Naive thymus-derived CD4-positive, alpha-beta T cell (primary cell): ENCODE data around the gene GIPC3. TPM values are rescaled to one million over a fixed set of nuclear protein-coding genes. Genes with fewer than 3 reads are reported as not detected.

ENCODE experiments used
- ATAC-seq: fragments of 150-1000 bp; cut with Tn5 transposase; 2 replicates; pipeline ENCODE4 v1.10.0; 2021; ENCODE audit warnings: mild to moderate bottlenecking, moderate library complexity
- CTCF ChIA-PET: fragments of 350-600 bp; sonication (Branson Sonifier 250); formaldehyde crosslinking; loops from one replicate; lab custom pipeline; 2021; ENCODE audit warnings: antibody characterized with exemption; lab: Charles Lee
- POLR2A ChIA-PET: fragments of 350-600 bp; sonication (Branson Sonifier 250); formaldehyde crosslinking; loops from one replicate; lab custom pipeline; 2021; ENCODE audit warnings: antibody characterized with exemption, inconsistent platforms; lab: Charles Lee
- DNase-seq, 9 donors: peaks; one replicate each; pipeline versions ENCODE4 v3.0.0 to v3.0.0-alpha.2; 2020 to 2022; ENCODE audit warnings: mixed read lengths in 1 of 9
- H3K27ac ChIP-seq: one replicate; pipeline ENCODE4 v1.7.0; 2013; ENCODE audit warnings: mild to moderate bottlenecking, low read depth, low read length, moderate library complexity
- H3K27me3 ChIP-seq, 2 donors: one replicate each; pipeline ENCODE4 v1.7.0; 2013; ENCODE audit warnings: low read length in 2 of 2, mild to moderate bottlenecking in 2 of 2, moderate library complexity in 2 of 2; ENCODE audit not compliant: control insufficient read depth in 2 of 2, insufficient read depth in 2 of 2
- H3K36me3 ChIP-seq, 3 experiments: 1 replicate in 2 of 3; 2 replicates in 1 of 3; pipeline ENCODE4 v1.7.0; 2013; ENCODE audit warnings: low read length in 3 of 3, mild to moderate bottlenecking in 3 of 3, moderate library complexity in 1 of 3; ENCODE audit not compliant: insufficient read depth in 3 of 3, control insufficient read depth in 2 of 3
- H3K4me1 ChIP-seq, 2 donors: one replicate each; pipeline ENCODE4 v1.7.0; 2013; ENCODE audit warnings: low read length in 2 of 2, mild to moderate bottlenecking in 2 of 2, moderate library complexity in 1 of 2; ENCODE audit not compliant: control insufficient read depth in 2 of 2, insufficient read depth in 2 of 2
- H3K4me3 ChIP-seq: 2 replicates; pipeline ENCODE4 v1.7.0; 2013; ENCODE audit warnings: mild to moderate bottlenecking, low read length
- H3K9me3 ChIP-seq, 3 experiments: 1 replicate in 2 of 3; 2 replicates in 1 of 3; pipeline ENCODE4 v1.7.0; 2013; ENCODE audit warnings: low read length in 3 of 3; ENCODE audit not compliant: control insufficient read depth in 2 of 3
- H3K27ac Mint-ChIP-seq, 9 donors: one replicate each; pipeline ENCODE4 v1.8.0; 2020 to 2022; ENCODE audit warnings: mixed read lengths in 9 of 9, mild to moderate bottlenecking in 8 of 9, moderate library complexity in 5 of 9, inconsistent platforms in 2 of 9
- H3K27me3 Mint-ChIP-seq, 5 donors: one replicate each; pipeline ENCODE4 v1.8.0; 2021 to 2022; ENCODE audit warnings: mixed read lengths in 5 of 5, mild to moderate bottlenecking in 1 of 5
- H3K36me3 Mint-ChIP-seq, 5 donors: one replicate each; pipeline ENCODE4 v1.8.0; 2020 to 2022; ENCODE audit warnings: mixed read lengths in 5 of 5, mild to moderate bottlenecking in 3 of 5, inconsistent platforms in 1 of 5
- H3K4me1 Mint-ChIP-seq, 7 donors: one replicate each; pipeline ENCODE4 v1.8.0; 2020 to 2022; ENCODE audit warnings: mixed read lengths in 7 of 7, mild to moderate bottlenecking in 3 of 7, inconsistent platforms in 1 of 7
- H3K4me3 Mint-ChIP-seq, 10 donors: one replicate each; pipeline ENCODE4 v1.8.0; 2020 to 2022; ENCODE audit warnings: mild to moderate bottlenecking in 10 of 10, mixed read lengths in 10 of 10, moderate library complexity in 6 of 10, inconsistent platforms in 2 of 10
- H3K9me3 Mint-ChIP-seq, 11 donors: one replicate each; pipeline ENCODE4 v1.8.0; 2020 to 2022; ENCODE audit warnings: mixed read lengths in 11 of 11, mild to moderate bottlenecking in 4 of 11, inconsistent platforms in 1 of 11, moderate library complexity in 1 of 11
- intact Hi-C, 2 donors: fragments of 100-400 bp; cut with micrococcal nuclease; formaldehyde crosslinking; loops; one replicate each; pipeline ENCODE4 v1.15.1; 2023
- polyA plus RNA-seq, 2 donors: library from polyadenylated mRNA; unstranded; fragments of 300-500 nt; fragmentation: Illumina TruSeq; gene quantifications; one replicate each; pipeline ENCODE4 v1.2.3, GENCODE V29; 2021
- total RNA-seq, 6 experiments: library from RNA in 5 of 6; stranded (reverse) in 5 of 6; gene quantifications; 1 replicate in 5 of 6; 2 replicates in 1 of 6; pipeline ENCODE4 v1.2.3 and lab custom pipeline; 2021 to 2026

GIPC3 gene
- total RNA-seq (1 to 10 TPM in 4 of 5 experiments, under 1 TPM in 1; 0.85 to 3.3 (median 2.9) TPM), polyA plus RNA-seq (1 to 10 TPM; 1.3 to 1.5 TPM), total RNA-seq (lab: John Stamatoyannopoulos, UW) (8.9 reads per million, percentile 33 among the genes with 10 or more reads in this experiment)

DNA sequence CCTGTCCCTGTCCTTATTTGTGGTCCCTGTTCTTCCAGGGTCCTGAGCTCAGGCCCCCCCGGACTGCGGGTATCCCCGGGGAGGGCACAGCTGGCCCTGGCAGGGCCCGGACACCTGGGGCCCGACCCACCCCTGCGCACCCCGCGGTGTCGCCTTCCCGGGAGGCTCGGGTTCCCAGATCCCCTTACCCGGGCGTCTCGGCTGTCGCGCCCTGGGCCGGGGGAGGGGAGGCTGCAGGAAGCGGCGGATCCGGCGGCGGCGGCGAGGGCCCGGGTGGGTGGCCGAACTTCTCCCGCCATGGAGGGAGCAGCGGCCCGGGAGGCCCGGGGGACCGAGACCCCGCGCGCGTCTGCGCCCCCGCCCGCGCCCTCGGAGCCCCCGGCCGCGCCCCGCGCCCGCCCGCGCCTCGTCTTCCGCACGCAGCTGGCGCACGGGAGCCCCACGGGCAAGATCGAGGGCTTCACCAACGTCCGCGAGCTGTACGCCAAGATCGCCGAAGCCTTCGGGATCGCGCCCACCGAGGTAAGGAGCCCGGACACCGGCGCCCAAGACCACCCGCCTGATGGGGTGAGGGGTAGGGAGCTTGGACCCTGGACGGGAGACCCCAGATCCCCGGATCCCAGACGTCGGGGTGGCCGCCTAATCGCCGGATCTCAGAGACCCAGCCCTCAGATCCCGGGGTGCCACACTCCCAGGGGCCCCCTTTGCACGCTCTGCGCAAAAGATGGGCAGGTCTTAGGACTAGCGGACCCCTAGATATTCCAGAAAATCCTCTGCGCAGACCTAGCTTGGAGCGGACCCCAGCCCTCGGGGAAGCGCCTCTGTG is at the start of gene GIPC3:
GIPC3 (plus strand) TSS at position 178 of the 826 bp plus-strand sequence; CDS start at position 298, 120 bp downstream.
- H3K27me3 Mint-ChIP-seq: peaks cover 0 to 6% (median 0%) of the 10 kb centered on the region in 5 donors
- peak within 1 kb of the TSS; percentile 54 for H3K4me3 ChIP-seq
- H3K4me1 Mint-ChIP-seq: no peaks in the 10 kb centered on the region
- no peaks in the 10 kb centered on the region for H3K27me3 ChIP-seq
- H3K9me3 Mint-ChIP-seq: peaks cover 0 to 3% (median 0%) of the 10 kb centered on the region in 11 donors
- no peaks in the 10 kb centered on the region for H3K36me3 ChIP-seq
- H3K27ac Mint-ChIP-seq: no peak within 1 kb of the TSS
- peak within 1 kb of the TSS in 8 of 10 donors; percentile 27 to 74 (median 68) for H3K4me3 Mint-ChIP-seq
- CTCF ChIA-PET: interaction anchor here (0.8 to 2.7 kb wide), 6 partner anchors 19 to 41 kb away, joined by 3 to 9 read pairs (median 5); partner anchors contain the start of gene MFSD12
- no peak for ATAC-seq
- peak within 1 kb of the TSS; percentile 31 for H3K27ac ChIP-seq
- H3K9me3 ChIP-seq: no peaks in the 10 kb centered on the region
- peaks cover 0 to 6% of the 10 kb centered on the region in 2 donors for H3K4me1 ChIP-seq
- H3K36me3 Mint-ChIP-seq: no peaks in the 10 kb centered on the region
- intact Hi-C loops: loop anchor here in 1 of 2 donors (1.0 to 2.0 kb wide), 6 partner anchors 13 to 121 kb away; partner anchors contain the start of genes CACTIN and HMG20B
- DNase-seq: peak in 2 of 9 donors; percentile 9 to 25
- POLR2A ChIA-PET: interaction anchor here (0.6 to 2.6 kb wide), 8 partner anchors 10 to 83 kb away, joined by 3 to 9 read pairs (median 4); no protein-coding TSS in a partner anchor

DNA sequence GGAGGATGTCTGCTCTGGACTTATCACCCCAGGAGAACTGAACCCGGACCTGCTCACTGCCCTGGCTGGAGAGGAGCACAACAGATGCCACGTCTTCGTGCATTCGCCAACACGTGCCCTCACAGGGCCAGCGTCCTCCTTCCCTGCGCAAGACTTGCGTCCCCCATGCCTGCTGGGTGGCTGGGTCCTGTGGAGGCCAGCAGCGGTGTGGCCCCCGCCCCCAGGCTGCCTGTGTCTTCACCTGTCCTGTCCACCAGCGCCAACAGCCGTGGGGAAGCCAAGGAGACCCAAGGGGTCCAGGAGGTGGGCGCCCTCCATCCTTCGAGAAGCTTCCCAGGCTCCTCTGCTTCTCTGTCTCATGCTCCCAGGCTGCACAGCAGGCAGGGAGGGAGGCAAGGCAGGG is 49.7 kb upstream of the GIPC3 start:
- no peak overlapping the region for H3K27ac ChIP-seq
- Mint-ChIP-seq H3K27me3 (no peaks in the 10 kb centered on the region), H3K9me3 (peaks cover 0 to 2% (median 0%) of the 10 kb centered on the region in 11 donors), H3K4me1 (peaks cover 0 to 2% (median 0%) of the 10 kb centered on the region in 7 donors), H3K4me3 (no peak overlapping the region), H3K27ac (no peak overlapping the region), H3K36me3 (peaks cover 4 to 22% (median 7%) of the 10 kb centered on the region in 5 donors)
- H3K36me3 ChIP-seq: peaks cover 0 to 70% (median 0%) of the 10 kb centered on the region in 3 experiments
- H3K9me3 ChIP-seq: no peaks in the 10 kb centered on the region
- no peaks in the 10 kb centered on the region for H3K27me3 ChIP-seq
- H3K4me1 ChIP-seq: no peaks in the 10 kb centered on the region
- intact Hi-C loops: no loop called here
- ATAC-seq (no peak), DNase-seq (no peak)
- CTCF ChIA-PET: no interaction called here
- no peak overlapping the region for H3K4me3 ChIP-seq
- POLR2A ChIA-PET: no interaction called here

- Mint-ChIP-seq H3K4me3 (no peak overlapping the region), H3K9me3 (peaks cover 0 to 2% (median 0%) of the 10 kb centered on the region in 11 donors), H3K27ac (peak overlapping the region in 2 of 9 donors; percentile 52 to 63), H3K36me3 (peaks cover 4 to 22% (median 7%) of the 10 kb centered on the region in 5 donors), H3K27me3 (no peaks in the 10 kb centered on the region), H3K4me1 (peaks cover 0 to 2% (median 0%) of the 10 kb centered on the region in 7 donors)
- H3K4me3 ChIP-seq: no peak overlapping the region
- H3K4me1 ChIP-seq: no peaks in the 10 kb centered on the region
- CTCF ChIA-PET: no interaction called here
- H3K9me3 ChIP-seq: no peaks in the 10 kb centered on the region
- ATAC-seq (no peak), DNase-seq (no peak)
- H3K27me3 ChIP-seq: no peaks in the 10 kb centered on the region
- no peak overlapping the region for H3K27ac ChIP-seq
- intact Hi-C loops: no loop called here
- POLR2A ChIA-PET: no interaction called here
- H3K36me3 ChIP-seq: peaks cover 0 to 65% (median 0%) of the 10 kb centered on the region in 3 experiments
Observed at GRCh38 chr19:3535981-3536380, 49.3 kb upstream of the GIPC3 start.

- Histone ChIP-seq H3K4me1 (no peaks in the 10 kb centered on the region), H3K27ac (no peak overlapping the region), H3K4me3 (no peak overlapping the region), H3K27me3 (no peaks in the 10 kb centered on the region), H3K36me3 (peaks cover 0 to 60% (median 0%) of the 10 kb centered on the region in 3 experiments), H3K9me3 (no peaks in the 10 kb centered on the region)
- ATAC-seq: no peak
- intact Hi-C loops: no loop called here
- ChIA-PET POLR2A (interaction anchor here (0.5 kb wide), 1 partner anchor 740 kb away, joined by 3 read pairs; no protein-coding TSS in a partner anchor), CTCF (no interaction called here)
- Mint-ChIP-seq H3K4me3 (no peak overlapping the region), H3K36me3 (peaks cover 4 to 18% (median 7%) of the 10 kb centered on the region in 5 donors), H3K9me3 (peaks cover 0 to 2% (median 0%) of the 10 kb centered on the region in 11 donors), H3K27ac (peak overlapping the region in 1 of 9 donors; percentile 52), H3K4me1 (peaks cover 0 to 2% (median 0%) of the 10 kb centered on the region in 7 donors), H3K27me3 (no peaks in the 10 kb centered on the region)
- DNase-seq: no peak
Observed at GRCh38 chr19:3536429-3537100, 48.7 kb upstream of the GIPC3 start.

DNA sequence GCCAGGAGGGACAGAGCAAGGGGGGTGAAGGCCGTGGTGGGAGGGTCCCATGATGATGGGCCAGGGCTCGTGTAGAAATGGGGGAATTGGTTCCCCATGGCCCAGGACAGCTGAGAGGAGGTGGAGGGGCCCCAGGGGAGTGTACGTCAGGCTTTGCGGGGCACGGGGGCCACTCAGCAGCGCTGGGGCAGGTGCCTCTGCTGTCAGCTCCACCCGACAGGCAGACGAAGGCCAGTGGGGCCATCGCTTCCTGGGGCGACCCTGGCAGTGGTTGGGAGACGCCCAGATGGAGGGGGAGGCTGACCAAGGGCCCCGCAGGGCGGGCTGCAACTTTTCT is 48.2 kb upstream of the GIPC3 start:
- ChIA-PET POLR2A (no interaction called here), CTCF (no interaction called here)
- no peak overlapping the region for H3K4me3 ChIP-seq
- peaks cover 4 to 18% (median 7%) of the 10 kb centered on the region in 5 donors for H3K36me3 Mint-ChIP-seq
- peaks cover 0 to 2% (median 0%) of the 10 kb centered on the region in 11 donors for H3K9me3 Mint-ChIP-seq
- H3K27me3 ChIP-seq: no peaks in the 10 kb centered on the region
- H3K4me1 ChIP-seq: no peaks in the 10 kb centered on the region
- intact Hi-C loops: no loop called here
- no peak overlapping the region for H3K27ac Mint-ChIP-seq
- H3K36me3 ChIP-seq: peaks cover 0 to 55% (median 0%) of the 10 kb centered on the region in 3 experiments
- no peak for DNase-seq
- H3K27me3 Mint-ChIP-seq: no peaks in the 10 kb centered on the region
- H3K4me1 Mint-ChIP-seq: peaks cover 0 to 2% (median 0%) of the 10 kb centered on the region in 7 donors
- no peaks in the 10 kb centered on the region for H3K9me3 ChIP-seq
- ATAC-seq: no peak
- H3K27ac ChIP-seq: no peak overlapping the region
- H3K4me3 Mint-ChIP-seq: no peak overlapping the region

DNA sequence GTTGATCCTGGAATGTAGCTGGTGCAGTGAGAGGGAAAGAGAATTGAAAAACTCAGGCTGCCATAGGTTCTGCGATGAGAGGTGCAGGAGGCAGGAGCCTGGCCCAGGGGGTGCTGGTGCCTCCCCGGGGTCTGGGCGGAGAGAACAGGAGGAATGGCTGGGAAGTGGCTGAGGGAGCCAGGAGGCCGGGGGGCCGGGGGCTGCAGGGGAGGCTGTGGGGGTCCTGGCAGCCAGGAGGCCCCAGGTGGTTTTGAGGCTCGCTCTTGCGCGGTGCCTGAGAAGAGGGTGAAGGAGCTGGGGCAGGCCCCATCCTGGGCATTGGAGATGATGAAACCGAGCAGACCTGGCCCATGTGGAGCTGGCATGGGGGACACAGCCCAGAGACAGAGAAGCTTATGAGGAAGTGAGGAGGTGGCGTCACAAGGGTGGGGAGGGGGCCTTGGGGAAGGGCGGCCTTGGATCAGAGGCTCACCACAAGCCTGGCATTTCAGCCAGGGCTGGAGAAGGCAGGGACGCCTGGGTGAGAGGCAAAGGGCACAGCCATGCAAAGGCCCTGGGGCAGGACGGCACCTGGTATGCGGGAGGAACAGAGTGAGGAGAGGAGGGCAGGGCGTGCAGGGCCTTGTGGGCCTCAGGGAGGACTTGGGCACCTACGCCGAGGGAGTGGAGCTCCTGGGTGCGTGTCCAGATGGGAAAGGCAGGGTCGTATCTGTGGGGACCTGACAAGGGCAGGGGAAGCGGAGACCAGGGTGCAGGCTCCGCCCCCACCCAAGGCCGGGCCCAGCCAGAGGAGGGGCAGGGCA is 47.6 kb upstream of the GIPC3 start:
- no peaks in the 10 kb centered on the region for H3K27me3 Mint-ChIP-seq
- intact Hi-C loops: no loop called here
- peaks cover 0 to 50% (median 0%) of the 10 kb centered on the region in 3 experiments for H3K36me3 ChIP-seq
- H3K27ac Mint-ChIP-seq: peak overlapping the region in 2 of 9 donors; percentile 40 to 76
- peaks cover 0 to 2% (median 0%) of the 10 kb centered on the region in 7 donors for H3K4me1 Mint-ChIP-seq
- ATAC-seq (peak; percentile 28), DNase-seq (no peak)
- no peaks in the 10 kb centered on the region for H3K9me3 ChIP-seq
- ChIA-PET CTCF (no interaction called here), POLR2A (no interaction called here)
- H3K36me3 Mint-ChIP-seq: peaks cover 4 to 18% (median 7%) of the 10 kb centered on the region in 5 donors
- H3K9me3 Mint-ChIP-seq: peaks cover 0 to 2% (median 0%) of the 10 kb centered on the region in 11 donors
- no peak overlapping the region for H3K4me3 Mint-ChIP-seq
- H3K27ac ChIP-seq: no peak overlapping the region
- no peaks in the 10 kb centered on the region for H3K4me1 ChIP-seq
- H3K27me3 ChIP-seq: no peaks in the 10 kb centered on the region
- H3K4me3 ChIP-seq: no peak overlapping the region
